ENCODE measurements around the gene TNS3.

The TNS3 gene

GRCh38 chr7:47368190-47368812 is 213.6 kb downstream of the TNS3 start:
- Histone ChIP-seq H3K27ac (ENCODE audit: low read depth, low read length) (no peak overlapping the region), H3K27me3 (ENCODE audit: insufficient read depth, low read length) (no peaks in the 10 kb centered on the region), H2AFZ (ENCODE audit: low read length, unreplicated experiment) (no peak overlapping the region), H3K4me3 (ENCODE audit: low read depth, low read length) (no peak overlapping the region), H3K79me2 (ENCODE audit: control insufficient read depth, insufficient read depth, low read length, unreplicated experiment) (no peaks in the 10 kb centered on the region), H3K36me3 (ENCODE audit: insufficient read depth, low read length) (peaks cover 8% of the 10 kb centered on the region; the same call in 1 of the 2 replicates), H3K4me1 (ENCODE audit: control insufficient read depth, insufficient read depth, low read length, unreplicated experiment) (peaks cover 6% of the 10 kb centered on the region)

GRCh38 chr7:47367369-47367768 is 214.5 kb downstream of the TNS3 start:
- no peaks in the 10 kb centered on the region for H3K79me2 ChIP-seq (ENCODE audit: control insufficient read depth, insufficient read depth, low read length, unreplicated experiment)
- H3K27me3 ChIP-seq (ENCODE audit: insufficient read depth, low read length) = no peaks in the 10 kb centered on the region
- peaks cover 8% of the 10 kb centered on the region; the same call in 1 of the 2 replicates for H3K36me3 ChIP-seq (ENCODE audit: insufficient read depth, low read length)
- no peak overlapping the region for H3K4me3 ChIP-seq (ENCODE audit: low read depth, low read length)
- H2AFZ ChIP-seq (ENCODE audit: low read length, unreplicated experiment) = no peak overlapping the region
- H3K4me1 ChIP-seq (ENCODE audit: control insufficient read depth, insufficient read depth, low read length, unreplicated experiment) = peaks cover 6% of the 10 kb centered on the region
- H3K27ac ChIP-seq (ENCODE audit: low read depth, low read length) = no peak overlapping the region

GRCh38 chr7:47366960-47367359 is 215.0 kb downstream of the TNS3 start:
- Histone ChIP-seq H3K27ac (ENCODE audit: low read depth, low read length) (no peak overlapping the region), H3K27me3 (ENCODE audit: insufficient read depth, low read length) (no peaks in the 10 kb centered on the region), H2AFZ (ENCODE audit: low read length, unreplicated experiment) (no peak overlapping the region), H3K4me1 (ENCODE audit: control insufficient read depth, insufficient read depth, low read length, unreplicated experiment) (peaks cover 7% of the 10 kb centered on the region), H3K36me3 (ENCODE audit: insufficient read depth, low read length) (peaks cover 8% of the 10 kb centered on the region; the same call in 1 of the 2 replicates), H3K4me3 (ENCODE audit: low read depth, low read length) (no peak overlapping the region), H3K79me2 (ENCODE audit: control insufficient read depth, insufficient read depth, low read length, unreplicated experiment) (no peaks in the 10 kb centered on the region)

GRCh38 chr7:47366211-47366610 is 215.7 kb downstream of the TNS3 start:
- no peak overlapping the region for H3K4me3 ChIP-seq (ENCODE audit: low read depth, low read length)
- no peak overlapping the region for H2AFZ ChIP-seq (ENCODE audit: low read length, unreplicated experiment)
- peaks cover 2% of the 10 kb centered on the region; the same call in 1 of the 2 replicates for H3K36me3 ChIP-seq (ENCODE audit: insufficient read depth, low read length)
- no peak overlapping the region for H3K27ac ChIP-seq (ENCODE audit: low read depth, low read length)
- H3K4me1 ChIP-seq (ENCODE audit: control insufficient read depth, insufficient read depth, low read length, unreplicated experiment) = peaks cover 12% of the 10 kb centered on the region
- H3K27me3 ChIP-seq (ENCODE audit: insufficient read depth, low read length) = no peaks in the 10 kb centered on the region
- no peaks in the 10 kb centered on the region for H3K79me2 ChIP-seq (ENCODE audit: control insufficient read depth, insufficient read depth, low read length, unreplicated experiment)

- Histone ChIP-seq H3K79me2 (ENCODE audit: control insufficient read depth, insufficient read depth, low read length, unreplicated experiment) (peaks cover 10% of the 10 kb centered on the region), H3K27me3 (ENCODE audit: insufficient read depth, low read length) (no peaks in the 10 kb centered on the region), H3K27ac (ENCODE audit: low read depth, low read length) (no peak overlapping the region), H3K36me3 (ENCODE audit: insufficient read depth, low read length) (no peaks in the 10 kb centered on the region; the same call in 1 of the 2 replicates), H3K4me3 (ENCODE audit: low read depth, low read length) (no peak overlapping the region), H2AFZ (ENCODE audit: low read length, unreplicated experiment) (no peak overlapping the region), H3K4me1 (ENCODE audit: control insufficient read depth, insufficient read depth, low read length, unreplicated experiment) (peaks cover 20% of the 10 kb centered on the region)
These were observed 218.9 kb downstream of the TNS3 start for GRCh38 chr7:47362984-47363383.

- Histone ChIP-seq H3K27me3 (ENCODE audit: insufficient read depth, low read length) (no peaks in the 10 kb centered on the region), H3K4me3 (ENCODE audit: low read depth, low read length) (no peak overlapping the region), H2AFZ (ENCODE audit: low read length, unreplicated experiment) (no peak overlapping the region), H3K36me3 (ENCODE audit: insufficient read depth, low read length) (no peaks in the 10 kb centered on the region; the same call in 1 of the 2 replicates), H3K79me2 (ENCODE audit: control insufficient read depth, insufficient read depth, low read length, unreplicated experiment) (peaks cover 10% of the 10 kb centered on the region), H3K4me1 (ENCODE audit: control insufficient read depth, insufficient read depth, low read length, unreplicated experiment) (peaks cover 20% of the 10 kb centered on the region), H3K27ac (ENCODE audit: low read depth, low read length) (no peak overlapping the region; the same call in 1 of the 2 replicates)
These were observed 220.1 kb downstream of the TNS3 start for GRCh38 chr7:47361746-47362215.

- Histone ChIP-seq H2AFZ (ENCODE audit: low read length, unreplicated experiment) (no peak overlapping the region), H3K4me3 (ENCODE audit: low read depth, low read length) (no peak overlapping the region), H3K4me1 (ENCODE audit: control insufficient read depth, insufficient read depth, low read length, unreplicated experiment) (peaks cover 20% of the 10 kb centered on the region), H3K27me3 (ENCODE audit: insufficient read depth, low read length) (no peaks in the 10 kb centered on the region), H3K36me3 (ENCODE audit: insufficient read depth, low read length) (no peaks in the 10 kb centered on the region; the same call in 1 of the 2 replicates), H3K79me2 (ENCODE audit: control insufficient read depth, insufficient read depth, low read length, unreplicated experiment) (peaks cover 10% of the 10 kb centered on the region), H3K27ac (ENCODE audit: low read depth, low read length) (peak overlapping the region; percentile 28; the same call in 1 of the 2 replicates)
These were observed 220.7 kb downstream of the TNS3 start for GRCh38 chr7:47361236-47361635.

- no peak overlapping the region for H3K27ac ChIP-seq (ENCODE audit: low read depth, low read length)
- no peaks in the 10 kb centered on the region for H3K27me3 ChIP-seq (ENCODE audit: insufficient read depth, low read length)
- no peak overlapping the region for H3K4me3 ChIP-seq (ENCODE audit: low read depth, low read length)
- peaks cover 20% of the 10 kb centered on the region for H3K4me1 ChIP-seq (ENCODE audit: control insufficient read depth, insufficient read depth, low read length, unreplicated experiment)
- H2AFZ ChIP-seq (ENCODE audit: low read length, unreplicated experiment) = no peak overlapping the region
- peaks cover 13% of the 10 kb centered on the region for H3K79me2 ChIP-seq (ENCODE audit: control insufficient read depth, insufficient read depth, low read length, unreplicated experiment)
- H3K36me3 ChIP-seq (ENCODE audit: insufficient read depth, low read length) = no peaks in the 10 kb centered on the region; the same call in 1 of the 2 replicates
These were observed 221.5 kb downstream of the TNS3 start for GRCh38 chr7:47360301-47360900.

GRCh38 chr7:47358944-47359588 is 222.8 kb downstream of the TNS3 start:
- Histone ChIP-seq H3K4me3 (ENCODE audit: low read depth, low read length) (no peak overlapping the region), H3K4me1 (ENCODE audit: control insufficient read depth, insufficient read depth, low read length, unreplicated experiment) (peaks cover 20% of the 10 kb centered on the region), H3K27ac (ENCODE audit: low read depth, low read length) (no peak overlapping the region), H2AFZ (ENCODE audit: low read length, unreplicated experiment) (no peak overlapping the region), H3K36me3 (ENCODE audit: insufficient read depth, low read length) (no peaks in the 10 kb centered on the region; the same call in 1 of the 2 replicates), H3K27me3 (ENCODE audit: insufficient read depth, low read length) (no peaks in the 10 kb centered on the region), H3K79me2 (ENCODE audit: control insufficient read depth, insufficient read depth, low read length, unreplicated experiment) (peaks cover 15% of the 10 kb centered on the region)

- H2AFZ ChIP-seq (ENCODE audit: low read length, unreplicated experiment) = no peak overlapping the region
- H3K79me2 ChIP-seq (ENCODE audit: control insufficient read depth, insufficient read depth, low read length, unreplicated experiment) = peaks cover 15% of the 10 kb centered on the region
- no peaks in the 10 kb centered on the region; the same call in 1 of the 2 replicates for H3K36me3 ChIP-seq (ENCODE audit: insufficient read depth, low read length)
- no peak overlapping the region for H3K4me3 ChIP-seq (ENCODE audit: low read depth, low read length)
- no peaks in the 10 kb centered on the region for H3K27me3 ChIP-seq (ENCODE audit: insufficient read depth, low read length)
- H3K4me1 ChIP-seq (ENCODE audit: control insufficient read depth, insufficient read depth, low read length, unreplicated experiment) = peaks cover 20% of the 10 kb centered on the region
- H3K27ac ChIP-seq (ENCODE audit: low read depth, low read length) = no peak overlapping the region
These were observed 223.6 kb downstream of the TNS3 start for GRCh38 chr7:47358357-47358756.
